GM19438 (cell line): ENCODE results near the gene SPRY1.

ENCODE experiments used
- ATAC-seq: cut with Tn5 transposase; IDR thresholded peaks from one replicate; pipeline ENCODE4 v1.9.1; 2021; ENCODE audit warnings: low read depth; ENCODE audit not compliant: unreplicated experiment

The SPRY1 gene

GRCh38 chr4:123378794-123379193 is 17.8 kb upstream of the SPRY1 start:
- no peak for ATAC-seq

GRCh38 chr4:123379392-123379791 is 17.2 kb upstream of the SPRY1 start:
- no peak for ATAC-seq

GRCh38 chr4:123380728-123381716 is 15.6 kb upstream of the SPRY1 start:
- peak; percentile 90 for ATAC-seq

GRCh38 chr4:123381996-123382395 is 14.6 kb upstream of the SPRY1 start:
- no peak for ATAC-seq

GRCh38 chr4:123383566-123383965 is 13.0 kb upstream of the SPRY1 start:
- no peak for ATAC-seq

- no peak for ATAC-seq
These were observed 10.0 kb upstream of the SPRY1 start for GRCh38 chr4:123386609-123387008.

GRCh38 chr4:123390846-123391456 is 5.6 kb upstream of the SPRY1 start:
- no peak for ATAC-seq

- no peak for ATAC-seq
These were observed 2.9 kb upstream of the SPRY1 start for GRCh38 chr4:123393721-123394120.

- peak; percentile 14 for ATAC-seq
These were observed 810 bp downstream of the SPRY1 start for GRCh38 chr4:123397144-123398065.

GRCh38 chr4:123398066-123398852 is 1.7 kb downstream of the SPRY1 start:
- peak; percentile 50 for ATAC-seq

GRCh38 chr4:123398853-123399626 is 2.4 kb downstream of the SPRY1 start:
- ATAC-seq: peak; percentile 31

- ATAC-seq: no peak
These were observed 3.2 kb downstream of the SPRY1 start for GRCh38 chr4:123399627-123400358.

- ATAC-seq: no peak
These were observed 4.9 kb downstream of the SPRY1 start for GRCh38 chr4:123401271-123402120.

- ATAC-seq: no peak
These were observed 5.5 kb downstream of the SPRY1 start for GRCh38 chr4:123402121-123402465.

GRCh38 chr4:123403080-123403604 is 6.5 kb downstream of the SPRY1 start:
- no peak for ATAC-seq

GRCh38 chr4:123404533-123404932 is 7.9 kb downstream of the SPRY1 start:
- no peak for ATAC-seq

GRCh38 chr4:123405267-123405865 is 8.8 kb downstream of the SPRY1 start:
- no peak for ATAC-seq
